DMS114 treated with DMSO at 0.1 percent for 48 hours (cell line): ENCODE data around the gene NKX2-4.
"Not testable (repeated sequence)": the region's sequence is repeated elsewhere in the genome, so short reads cannot be mapped to it uniquely, and the experiment has no call there.

Experiments used
- DNase-seq: peaks from one replicate; lab custom pipeline; 2025; ENCODE audit not compliant: unreplicated experiment; lab: John Stamatoyannopoulos, UW

NKX2-4 gene

DNA sequence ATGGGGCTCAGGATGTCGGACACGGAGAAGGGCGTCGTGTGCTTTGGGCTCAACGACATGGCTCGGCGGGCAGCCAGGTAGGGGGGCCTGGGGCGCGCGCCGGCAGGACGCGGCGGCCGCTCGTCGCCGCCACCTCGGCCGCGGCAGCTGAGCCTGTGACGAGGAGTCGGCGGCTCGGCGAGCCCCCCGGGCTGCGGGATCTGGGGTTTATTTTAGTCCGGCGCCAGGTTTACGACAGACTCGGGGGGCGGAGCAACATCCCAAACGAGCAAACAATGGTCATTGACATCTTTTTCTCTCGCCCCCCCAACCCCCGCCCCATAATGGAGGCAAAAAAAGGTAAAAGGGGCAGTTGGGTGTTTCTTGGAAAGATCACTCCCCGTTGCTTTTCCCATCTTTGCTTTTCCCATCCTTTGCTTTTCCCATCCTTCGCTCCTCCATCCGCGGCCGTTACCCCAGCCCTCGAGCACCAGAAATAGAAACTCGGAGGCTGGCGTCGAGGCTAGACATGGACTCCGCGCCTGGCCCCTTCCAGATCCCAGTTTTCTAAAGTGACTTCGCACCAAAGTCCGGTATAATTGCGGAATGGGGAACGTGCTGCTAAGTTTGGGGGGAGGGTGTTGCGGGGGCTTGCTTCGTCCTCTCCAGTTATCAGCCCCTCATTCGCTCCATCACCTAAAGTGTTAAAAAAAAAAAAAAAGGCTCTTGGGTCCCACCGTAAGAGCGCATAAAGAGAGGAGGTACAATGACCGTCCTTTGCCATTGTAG lies at the start of gene NKX2-4:
NKX2-4 (minus strand) TSS at position 186 of the 768 bp plus-strand sequence; CDS start at position 59, 127 bp downstream.
- no peak for DNase-seq

DNA sequence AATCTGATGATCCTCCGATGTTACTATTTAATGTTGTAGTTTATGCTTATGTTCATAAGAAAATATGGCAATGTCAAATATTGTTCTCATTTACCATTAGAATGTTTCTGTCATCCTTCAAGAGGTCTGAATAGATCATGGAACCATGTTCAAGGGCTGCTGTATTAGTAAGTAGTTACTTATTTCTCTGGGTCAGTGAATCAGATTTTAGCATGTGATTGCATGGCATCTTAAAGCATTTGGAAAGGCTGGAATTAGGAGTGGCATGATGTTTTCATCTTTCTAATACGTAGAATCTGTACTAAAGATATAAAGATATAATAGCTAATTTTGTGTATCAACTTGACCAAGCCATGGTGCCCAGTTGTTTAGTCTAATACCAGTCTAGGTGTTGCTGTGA lies 40.5 kb upstream of the NKX2-4 start:
- DNase-seq = no peak

DNA sequence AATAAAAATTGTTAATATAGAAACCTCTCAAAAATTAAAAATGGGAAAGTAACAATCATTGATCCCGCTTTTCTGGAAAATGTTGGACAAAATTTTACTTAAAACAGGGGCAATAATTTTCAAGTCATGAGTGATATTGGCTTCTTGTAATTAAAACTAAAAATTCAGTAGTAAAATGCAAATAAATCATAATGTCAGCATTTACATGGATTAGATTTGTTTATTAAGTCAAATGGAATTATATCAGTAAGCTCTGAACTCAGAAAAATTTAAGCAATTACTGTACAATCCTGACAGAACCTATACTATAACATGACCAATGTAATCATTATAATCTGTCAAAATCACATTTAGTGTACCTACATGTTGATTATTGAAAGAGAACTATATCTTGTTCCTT lies 39.9 kb upstream of the NKX2-4 start:
- no peak for DNase-seq

- DNase-seq = no peak
These were observed 38.9 kb upstream of the NKX2-4 start for GRCh38 chr20:21436205-21436604.

DNA sequence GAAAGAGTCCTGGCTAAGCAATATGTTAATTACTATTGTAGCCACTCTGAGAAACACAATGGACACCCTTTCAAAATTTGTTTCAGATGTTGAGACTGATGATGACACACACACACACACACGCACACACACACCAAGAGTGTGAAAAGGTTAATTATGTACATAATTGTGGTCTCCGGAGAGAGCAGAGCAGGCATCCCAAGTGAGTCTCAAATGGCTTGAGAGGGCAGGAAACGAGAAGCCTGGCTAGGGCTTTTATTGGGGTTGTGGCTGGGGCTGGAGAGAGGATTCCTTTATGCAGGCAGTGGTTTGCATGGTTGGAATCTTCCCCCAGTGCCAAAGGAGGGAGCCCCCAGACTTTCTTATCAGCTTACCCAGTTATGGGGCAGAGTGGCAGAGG lies 38.2 kb upstream of the NKX2-4 start:
- no peak for DNase-seq

DNA sequence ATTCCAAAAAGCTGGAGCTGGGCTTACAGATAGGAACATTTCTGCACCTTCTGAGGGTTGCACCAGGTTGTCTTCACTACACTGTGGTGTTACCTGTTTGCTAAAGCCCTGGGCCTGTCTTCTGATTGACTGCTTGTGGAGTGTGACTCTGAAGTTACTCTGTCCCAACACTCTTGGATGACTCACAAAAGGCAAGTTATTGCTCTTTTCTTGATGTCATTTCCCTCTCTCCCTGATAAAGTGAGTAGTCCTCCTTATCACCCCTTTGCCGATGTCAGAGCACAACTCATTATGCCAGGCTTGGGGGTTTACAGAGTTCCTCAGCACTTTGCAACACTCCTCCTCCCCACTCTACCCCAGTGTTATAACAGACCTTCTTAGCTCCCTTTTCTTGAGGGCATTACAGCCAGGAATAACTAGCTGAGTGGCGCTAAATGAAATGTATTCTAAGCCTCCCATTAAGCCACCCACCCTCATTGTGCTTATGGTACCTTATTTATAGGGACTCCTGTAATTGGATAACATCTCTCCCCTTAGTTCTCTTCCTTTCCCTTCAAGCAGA lies 36.1 kb upstream of the NKX2-4 start:
- DNase-seq = no peak

GRCh38 chr20:21432911-21433310 lies 35.6 kb upstream of the NKX2-4 start:
- no peak for DNase-seq

DNA sequence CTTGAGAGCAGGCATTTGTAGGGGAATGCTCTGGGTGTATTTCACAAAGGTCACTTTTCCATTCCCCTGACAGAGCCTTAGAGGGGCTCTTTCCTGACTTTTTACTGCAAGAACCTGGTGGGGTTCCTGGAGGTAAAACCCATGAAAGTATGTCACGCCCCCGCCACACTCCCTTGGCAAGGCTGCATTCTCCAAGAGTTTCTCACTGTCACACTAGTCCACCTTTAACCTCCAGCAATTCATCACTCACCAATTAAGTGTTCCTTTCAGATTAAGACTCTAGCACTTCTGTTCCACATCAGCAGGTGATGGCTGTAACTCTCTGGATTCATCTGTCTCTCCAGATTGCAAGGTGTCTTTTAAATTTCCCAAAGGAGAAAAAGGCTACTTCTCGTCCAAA lies 32.7 kb upstream of the NKX2-4 start:
- DNase-seq = no peak

GRCh38 chr20:21424846-21425245 lies 27.5 kb upstream of the NKX2-4 start:
- no peak for DNase-seq

- not testable (repeated sequence) for DNase-seq
These were observed 26.4 kb upstream of the NKX2-4 start for GRCh38 chr20:21423712-21424111.

DNA sequence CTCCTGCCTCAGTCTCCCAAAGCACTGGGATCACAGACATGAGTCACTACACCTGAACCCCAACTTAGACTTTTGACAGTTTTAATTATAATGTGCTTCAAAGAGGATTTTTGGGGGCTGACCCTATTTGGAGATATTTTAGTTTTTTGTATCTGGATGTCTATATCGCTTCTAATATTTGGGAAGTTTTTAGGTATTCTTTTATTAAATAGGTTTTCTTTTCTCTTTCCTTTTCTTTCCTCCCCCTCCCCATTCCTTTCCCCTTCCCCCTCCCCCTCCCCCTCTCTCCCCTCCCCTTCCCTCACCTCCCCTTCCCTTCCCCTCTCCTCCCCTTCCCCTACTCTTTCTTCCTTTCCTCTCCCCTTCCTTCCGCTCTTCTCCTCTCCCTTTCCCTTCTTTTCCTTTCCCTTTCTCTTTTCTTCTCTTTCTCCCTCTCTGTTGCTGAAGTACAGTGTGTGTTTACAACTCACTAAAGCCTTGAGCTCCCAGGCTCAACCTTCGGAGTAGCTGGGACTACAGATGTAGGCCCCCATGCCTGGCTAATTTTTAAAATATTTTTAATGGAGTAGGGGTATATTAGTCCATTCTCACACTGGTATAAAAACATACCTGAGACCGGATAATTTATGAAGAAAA lies 24.4 kb upstream of the NKX2-4 start:
- no peak for DNase-seq

DNA sequence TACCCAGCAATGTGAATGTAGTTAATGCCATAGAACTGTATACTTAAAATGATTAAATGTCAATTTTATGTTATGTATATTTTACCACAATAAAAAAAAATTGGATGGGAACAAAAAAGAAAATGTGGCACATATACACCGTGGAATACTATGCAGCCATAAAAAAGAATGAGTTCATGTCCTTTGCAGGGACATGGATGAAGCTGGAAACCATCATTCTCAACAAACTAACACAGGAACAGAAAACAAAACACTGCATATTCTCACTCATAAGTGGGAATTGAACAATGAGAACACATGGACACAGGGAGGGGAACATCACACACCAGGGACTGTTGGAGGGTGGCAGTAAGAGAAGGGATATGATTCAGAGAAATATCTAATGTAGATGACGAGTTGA lies 21.8 kb upstream of the NKX2-4 start:
- not testable (repeated sequence) for DNase-seq

GRCh38 chr20:21413996-21414395 lies 16.7 kb upstream of the NKX2-4 start:
- DNase-seq = not testable (repeated sequence)

DNA sequence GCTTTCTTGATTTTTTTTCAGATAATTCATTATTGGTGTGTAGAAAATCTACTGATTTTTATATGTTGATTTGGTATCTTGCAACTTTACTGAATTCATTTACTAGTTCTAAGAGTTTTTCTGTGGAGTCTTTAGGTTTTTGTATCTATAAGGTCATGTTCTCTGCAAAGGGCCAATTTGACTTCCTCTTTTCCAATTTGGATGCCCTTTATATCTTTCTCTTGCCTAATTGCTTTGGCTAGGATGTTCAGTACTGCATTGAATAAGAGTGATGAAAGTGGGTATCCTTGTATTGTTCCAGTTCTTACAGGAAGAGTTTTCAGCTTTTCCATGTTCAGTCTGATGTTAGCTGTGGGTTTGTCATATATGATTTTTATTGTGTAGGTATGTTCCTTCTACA lies 14.4 kb upstream of the NKX2-4 start:
- DNase-seq = no peak

- DNase-seq = no peak
These were observed 1.7 kb upstream of the NKX2-4 start for GRCh38 chr20:21399005-21399475.

- peak; percentile 14 for DNase-seq
These were observed 1.0 kb upstream of the NKX2-4 start for GRCh38 chr20:21398109-21399004.

- no peak for DNase-seq
These were observed 556 bp downstream of the NKX2-4 start for GRCh38 chr20:21396599-21397340.

DNA sequence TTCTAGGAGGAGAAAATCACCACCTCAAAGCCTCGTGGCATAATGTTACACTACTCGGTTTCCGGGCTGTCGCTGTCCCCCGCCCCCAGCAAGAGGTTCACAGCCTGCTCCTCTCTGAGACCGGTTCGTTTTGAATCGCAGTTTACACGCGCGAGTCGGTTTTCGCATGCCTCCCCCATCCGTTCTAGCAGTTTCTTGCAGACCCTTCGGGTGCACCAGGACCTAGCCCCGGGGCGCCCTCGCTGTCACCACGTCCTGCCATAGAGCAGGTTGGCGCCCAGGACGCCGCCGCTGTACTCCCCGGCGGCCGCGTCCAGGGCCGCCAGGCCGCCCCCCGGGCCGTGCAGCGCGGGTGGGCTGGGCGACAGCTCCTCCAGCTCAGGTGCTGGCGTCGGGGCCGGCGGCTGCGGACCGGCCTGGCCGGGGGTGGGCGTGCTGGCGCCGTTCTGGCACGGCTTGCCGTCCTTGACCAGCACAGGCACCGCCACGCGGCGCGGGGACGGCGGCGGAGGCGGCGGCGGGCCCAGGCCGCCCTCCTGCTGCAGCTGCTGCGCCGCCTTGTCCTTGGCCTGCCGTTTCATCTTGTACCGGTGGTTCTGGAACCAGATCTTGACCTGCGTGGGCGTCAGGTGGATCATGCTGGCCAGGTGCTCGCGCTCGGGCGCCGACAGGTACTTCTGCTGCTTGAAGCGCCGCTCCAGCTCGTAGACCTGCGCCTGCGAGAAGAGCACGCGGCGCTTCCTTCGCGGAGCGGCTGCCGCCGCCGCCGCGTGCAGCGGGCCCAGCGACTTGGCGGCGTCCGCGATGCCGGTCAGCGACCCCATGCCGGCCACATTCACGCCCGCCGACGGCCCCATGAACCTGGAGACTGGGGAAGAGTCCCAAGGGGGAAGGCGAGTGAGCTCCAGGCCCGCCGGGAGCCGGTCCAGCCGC lies 1.4 kb downstream of the NKX2-4 start:
- DNase-seq = no peak

DNA sequence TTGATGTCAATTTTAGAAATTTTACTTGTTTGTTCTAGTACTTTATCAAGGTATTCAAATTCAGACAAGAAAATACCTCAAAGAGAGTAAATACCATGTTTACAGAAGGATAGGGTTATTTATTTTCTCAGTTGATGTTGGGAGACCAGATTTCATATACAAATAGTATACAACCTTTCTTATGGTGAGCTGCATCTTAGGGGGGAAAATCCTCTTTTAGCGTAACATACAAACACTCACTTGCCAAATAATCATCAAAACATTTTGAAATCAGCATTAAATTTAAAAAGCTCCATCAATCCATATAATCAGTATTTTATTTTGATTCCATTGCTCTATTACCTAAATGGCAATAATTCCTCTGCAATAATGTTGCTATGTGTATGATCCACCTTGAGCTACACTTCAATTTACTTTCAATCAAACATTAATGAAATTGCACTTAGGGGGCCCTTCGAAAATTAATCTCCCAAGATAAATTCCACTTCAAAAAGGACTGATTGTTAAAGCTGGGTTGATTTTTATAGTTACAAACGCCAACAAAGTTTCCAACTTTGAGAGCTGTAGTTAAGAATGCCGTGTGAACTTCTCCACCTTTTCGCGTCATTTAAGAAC lies 2.2 kb downstream of the NKX2-4 start:
- no peak for DNase-seq
